ENCODE data around the gene SRRM3. TPM values are rescaled to one million over a fixed set of nuclear protein-coding genes. Genes with fewer than 3 reads are reported as not detected.

The SRRM3 gene
- total and polyA plus RNA-seq, 12 donors: 5.6 to 140 (median 33.3) TPM

DNA sequence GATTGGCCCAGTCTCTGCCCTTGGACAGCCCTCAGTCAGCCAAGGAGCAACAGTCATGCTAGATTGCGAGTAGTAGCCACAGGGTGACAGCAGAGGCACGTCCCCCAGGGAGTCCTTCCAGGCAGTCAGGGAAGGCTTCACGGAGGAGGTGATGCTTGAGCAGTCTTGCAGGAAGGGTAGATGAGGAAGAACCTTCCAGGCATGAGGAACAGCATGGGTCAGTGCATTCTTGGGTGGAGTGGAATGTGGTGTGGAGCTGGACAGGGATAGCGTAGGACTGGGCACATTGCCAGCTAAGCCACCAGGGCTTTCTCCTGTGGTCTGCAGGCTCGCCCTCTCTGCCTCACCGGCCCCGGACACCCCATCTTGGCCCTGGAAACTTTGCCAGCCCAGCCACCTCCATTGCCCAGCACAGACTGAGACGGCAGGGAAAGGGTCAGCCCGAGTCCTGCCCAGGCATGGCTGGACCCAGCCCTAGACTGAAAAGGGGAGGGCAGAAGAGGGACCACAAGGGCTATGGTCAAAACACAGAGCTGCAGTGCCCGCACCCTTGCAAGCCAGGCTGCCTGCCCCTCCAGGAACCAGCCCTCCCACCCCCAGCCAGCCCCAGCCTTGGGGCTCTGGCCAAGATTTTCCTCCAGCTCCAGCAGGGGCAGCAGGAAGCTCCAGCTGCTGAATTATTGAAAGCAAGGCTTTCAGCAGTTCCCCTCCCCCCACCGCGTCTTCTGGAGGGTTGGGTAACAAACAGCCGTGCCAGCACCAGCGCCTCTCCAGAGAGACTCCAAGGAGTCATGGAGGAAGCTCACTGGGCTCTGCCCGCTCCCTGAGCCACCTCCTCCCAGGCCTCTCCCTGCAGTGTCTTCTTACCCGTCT lies 18.7 kb downstream of the SRRM3 start:
- DNase-seq: peak; percentile 33 to 72 (median 53)
- TF ChIP-seq POLR2A (IDR thresholded peaks at IDR 0.05): no peak
- TF ChIP-seq, protein P1, sequence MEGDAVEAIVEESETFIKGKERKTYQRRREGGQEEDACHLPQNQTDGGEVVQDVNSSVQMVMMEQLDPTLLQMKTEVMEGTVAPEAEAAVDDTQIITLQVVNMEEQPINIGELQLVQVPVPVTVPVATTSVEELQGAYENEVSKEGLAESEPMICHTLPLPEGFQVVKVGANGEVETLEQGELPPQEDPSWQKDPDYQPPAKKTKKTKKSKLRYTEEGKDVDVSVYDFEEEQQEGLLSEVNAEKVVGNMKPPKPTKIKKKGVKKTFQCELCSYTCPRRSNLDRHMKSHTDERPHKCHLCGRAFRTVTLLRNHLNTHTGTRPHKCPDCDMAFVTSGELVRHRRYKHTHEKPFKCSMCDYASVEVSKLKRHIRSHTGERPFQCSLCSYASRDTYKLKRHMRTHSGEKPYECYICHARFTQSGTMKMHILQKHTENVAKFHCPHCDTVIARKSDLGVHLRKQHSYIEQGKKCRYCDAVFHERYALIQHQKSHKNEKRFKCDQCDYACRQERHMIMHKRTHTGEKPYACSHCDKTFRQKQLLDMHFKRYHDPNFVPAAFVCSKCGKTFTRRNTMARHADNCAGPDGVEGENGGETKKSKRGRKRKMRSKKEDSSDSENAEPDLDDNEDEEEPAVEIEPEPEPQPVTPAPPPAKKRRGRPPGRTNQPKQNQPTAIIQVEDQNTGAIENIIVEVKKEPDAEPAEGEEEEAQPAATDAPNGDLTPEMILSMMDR (IDR thresholded peaks at IDR 0.05): no peak
- peaks cover 0 to 6% of the 10 kb centered on the region in 2 donors for H3K4me1 ChIP-seq (replicated peaks in 1 of 2)
- H3K36me3 ChIP-seq (replicated peaks in 1 of 2): no peaks in the 10 kb centered on the region
- H3K4me3 ChIP-seq: no peak overlapping the region
- H3K27ac ChIP-seq: no peak overlapping the region
- intact Hi-C loops (cut with DNase I): no loop called here
- no peaks in the 10 kb centered on the region for H3K9me3 ChIP-seq (replicated peaks in 1 of 3)
- 11 to 16% (median 14%) methylated on average over 13 to 16 of the region's 16 CpGs for WGBS, 4 donors
- H3K27me3 ChIP-seq: no peaks in the 10 kb centered on the region

DNA sequence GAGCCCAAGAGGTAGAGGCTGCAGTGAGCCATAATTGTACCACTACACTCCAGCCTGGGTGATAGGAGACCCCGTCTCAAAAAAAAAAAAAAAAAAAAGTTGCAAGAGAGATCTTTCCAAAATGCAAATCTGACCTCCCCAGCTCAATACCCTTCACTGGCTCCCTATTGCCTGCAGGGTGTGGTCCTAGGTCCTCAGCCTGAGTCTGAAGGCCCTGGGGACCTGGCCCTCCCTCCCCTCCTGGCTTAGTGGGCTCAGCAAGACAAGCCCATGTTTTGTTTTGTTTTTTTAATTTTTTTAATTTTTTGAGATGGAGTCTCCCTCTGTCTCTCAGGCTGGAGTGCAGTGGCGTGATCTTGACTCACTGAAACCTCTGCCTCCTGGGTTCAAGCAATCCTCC lies 20.6 kb downstream of the SRRM3 start:
- H3K9me3 ChIP-seq (replicated peaks in 1 of 3): no peaks in the 10 kb centered on the region
- intact Hi-C loops (cut with DNase I): no loop called here
- WGBS, 4 donors: 68 to 85% (median 79%) methylated on average over 2 of the region's 2 CpGs
- H3K27ac ChIP-seq: no peak overlapping the region
- H3K4me3 ChIP-seq: no peak overlapping the region
- H3K4me1 ChIP-seq (replicated peaks in 1 of 2): peaks cover 0 to 6% of the 10 kb centered on the region in 2 donors
- peaks cover 7% of the 10 kb centered on the region for H3K27me3 ChIP-seq
- TF ChIP-seq, protein P1 (IDR thresholded peaks at IDR 0.05): no peak
- TF ChIP-seq POLR2A (IDR thresholded peaks at IDR 0.05): no peak
- no peak for DNase-seq
- no peaks in the 10 kb centered on the region for H3K36me3 ChIP-seq (replicated peaks in 1 of 2)

DNA sequence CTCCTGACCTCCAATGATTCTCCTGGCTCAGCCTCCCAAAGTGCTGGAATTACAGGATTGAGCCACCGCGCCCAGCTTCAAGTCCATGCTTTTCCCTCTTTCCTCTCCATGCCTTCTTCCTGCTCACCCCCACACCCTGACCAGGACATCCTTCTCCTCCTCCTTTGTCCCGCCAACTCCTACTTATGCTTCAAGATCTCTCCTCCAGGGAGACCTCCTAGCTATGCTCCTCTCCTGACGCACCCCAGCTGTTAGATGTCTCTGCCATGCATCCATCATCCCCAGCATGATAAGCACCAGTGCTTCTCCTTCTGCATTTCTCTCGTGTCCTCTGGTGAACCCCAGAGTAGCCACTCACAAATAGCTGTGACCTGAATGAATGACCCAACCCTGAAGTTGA lies 21.1 kb downstream of the SRRM3 start:
- peaks cover 7% of the 10 kb centered on the region for H3K27me3 ChIP-seq
- WGBS, 4 donors: 60 to 65% (median 62%) methylated on average over 5 of the region's 5 CpGs
- intact Hi-C loops (cut with DNase I): no loop called here

GRCh38 chr7:76223286-76223972 lies 21.7 kb downstream of the SRRM3 start:
- Histone ChIP-seq H3K9me3 (replicated peaks in 1 of 3) (no peaks in the 10 kb centered on the region), H3K4me1 (replicated peaks in 1 of 2) (peaks cover 0 to 6% of the 10 kb centered on the region in 2 donors), H3K4me3 (no peak overlapping the region), H3K27ac (no peak overlapping the region), H3K36me3 (replicated peaks in 1 of 2) (no peaks in the 10 kb centered on the region), H3K27me3 (peaks cover 7% of the 10 kb centered on the region)
- intact Hi-C loops (cut with DNase I): no loop called here
- no peak for TF ChIP-seq POLR2A (IDR thresholded peaks at IDR 0.05)
- TF ChIP-seq, protein P1 (IDR thresholded peaks at IDR 0.05): no peak
- DNase-seq: no peak
- WGBS, 4 donors: 9 to 23% (median 16%) methylated on average over 3 of the region's 3 CpGs

More for the DNA sequence above, 21.1 kb downstream of the SRRM3 start:
- TF ChIP-seq POLR2A (IDR thresholded peaks at IDR 0.05): no peak
- TF ChIP-seq, protein P1 (IDR thresholded peaks at IDR 0.05): no peak
- peaks cover 0 to 6% of the 10 kb centered on the region in 2 donors for H3K4me1 ChIP-seq (replicated peaks in 1 of 2)
- no peak overlapping the region for H3K27ac ChIP-seq
- H3K36me3 ChIP-seq (replicated peaks in 1 of 2): no peaks in the 10 kb centered on the region
- H3K4me3 ChIP-seq: no peak overlapping the region
- H3K9me3 ChIP-seq (replicated peaks in 1 of 3): no peaks in the 10 kb centered on the region
- no peak for DNase-seq
